Erythroblast (primary cell): Measurements from ENCODE around the gene ITPRIP.

Experiments used
- GATA1 ChIP-seq: IDR thresholded peaks from 2 replicates; pipeline ENCODE4 v1.6.1; 2011; ENCODE audit warnings: low read depth, mild to moderate bottlenecking, control low read depth, low read length, moderate library complexity
- POLR2A ChIP-seq: IDR thresholded peaks from 2 replicates; pipeline ENCODE4 v1.6.1; 2011; ENCODE audit warnings: mild to moderate bottlenecking, low read length

GRCh38 chr10:104317726-104318299, 20.5 kb downstream of the ITPRIP start:
- TF ChIP-seq POLR2A (no peak), GATA1 (no peak)
